G401.6 (cell line): ENCODE data around the gene CDX1.
"Not testable (repeated sequence)": the region's sequence is repeated elsewhere in the genome, so short reads cannot be mapped to it uniquely, and the experiment has no call there.

Source experiments
- FAIRE-seq: peaks from 2 replicates; lab custom pipeline; 2012; peaks lifted over from hg19 to GRCh38; lab: Jason Lieb, UNC

CDX1 gene

GRCh38 chr5:150209099-150209635 is 42.6 kb downstream of the CDX1 start:
- FAIRE-seq: no peak

- no peak for FAIRE-seq
Observed at GRCh38 chr5:150210644-150211043, 44.1 kb downstream of the CDX1 start.

GRCh38 chr5:150211156-150212030 is 44.8 kb downstream of the CDX1 start:
- no peak for FAIRE-seq

GRCh38 chr5:150213530-150213929 is 47.0 kb downstream of the CDX1 start:
- FAIRE-seq: no peak

- FAIRE-seq: no peak
Observed at GRCh38 chr5:150214289-150214688, 47.7 kb downstream of the CDX1 start.

GRCh38 chr5:150215979-150216944 is 49.7 kb downstream of the CDX1 start:
- FAIRE-seq: no peak

- FAIRE-seq: no peak
Observed at GRCh38 chr5:150217038-150217437, 50.5 kb downstream of the CDX1 start.

- peak; percentile 91 for FAIRE-seq
Observed at GRCh38 chr5:150217873-150218692, 51.5 kb downstream of the CDX1 start.

GRCh38 chr5:150218693-150219035 is 52.1 kb downstream of the CDX1 start:
- FAIRE-seq: no peak

GRCh38 chr5:150219142-150219541 is 52.6 kb downstream of the CDX1 start:
- no peak for FAIRE-seq

- no peak for FAIRE-seq
Observed at GRCh38 chr5:150219861-150220260, 53.3 kb downstream of the CDX1 start.

GRCh38 chr5:150221471-150221870 is 54.9 kb downstream of the CDX1 start:
- no peak for FAIRE-seq

GRCh38 chr5:150222906-150223305 is 56.3 kb downstream of the CDX1 start:
- FAIRE-seq: no peak

- no peak for FAIRE-seq
Observed at GRCh38 chr5:150223474-150223873, 56.9 kb downstream of the CDX1 start.

- FAIRE-seq: no peak
Observed at GRCh38 chr5:150224483-150225027, 58.0 kb downstream of the CDX1 start.

GRCh38 chr5:150227036-150227435 is 60.5 kb downstream of the CDX1 start:
- no peak for FAIRE-seq

- no peak for FAIRE-seq
Observed at GRCh38 chr5:150227606-150228273, 61.2 kb downstream of the CDX1 start.

GRCh38 chr5:150229571-150229970 is 63.0 kb downstream of the CDX1 start:
- FAIRE-seq: no peak

- no peak for FAIRE-seq
Observed at GRCh38 chr5:150230842-150231241, 64.3 kb downstream of the CDX1 start.

GRCh38 chr5:150233706-150234105 is 67.1 kb downstream of the CDX1 start:
- FAIRE-seq: not testable (repeated sequence)
